HepG2 (cell line): ENCODE measurements around the gene PTPRCAP. TPM values are rescaled to one million over a fixed set of nuclear protein-coding genes. Genes with fewer than 3 reads are reported as not detected.

ENCODE experiments used
- DPF2 ChIP-seq: sonication (generic); formaldehyde crosslinking; IDR thresholded peaks from 2 replicates; pipeline ENCODE4 v1.4.0; 2020; ENCODE audit warnings: mild to moderate bottlenecking, low read depth, missing genetic modification reagents, borderline replicate concordance
- EEA1 ChIP-seq: sonication (generic); formaldehyde crosslinking; IDR thresholded peaks from 2 replicates; pipeline ENCODE4 v1.5.1; 2020; ENCODE audit warnings: mild to moderate bottlenecking, missing genetic modification reagents, borderline replicate concordance
- FUBP1 ChIP-seq: sonication (generic); formaldehyde crosslinking; IDR thresholded peaks from 2 replicates; pipeline ENCODE4 v1.5.1; 2020; ENCODE audit warnings: missing genetic modification reagents, mild to moderate bottlenecking, borderline replicate concordance
- HNRNPLL ChIP-seq: fragments of 200-400 bp; formaldehyde crosslinking; IDR thresholded peaks from 2 replicates; pipeline ENCODE4 v1.6.1; 2017; ENCODE audit warnings: mild to moderate bottlenecking, low read depth, low read length; ENCODE audit not compliant: poor library complexity, severe bottlenecking
- KMT2A ChIP-seq: sonication (generic); formaldehyde crosslinking; IDR thresholded peaks from 2 replicates; pipeline ENCODE4 v1.4.0; 2020; ENCODE audit warnings: missing genetic modification reagents
- MAFK ChIP-seq, 2 experiments: IDR thresholded peaks in 1 of 2; conservative IDR thresholded peaks in 1 of 2; 2 replicates each; pipeline ENCODE4 v1.6.1; 2011; ENCODE audit warnings: improper control_type of control experiment in 2 of 2, low read length in 2 of 2
- PHF20 ChIP-seq: sonication (generic); formaldehyde crosslinking; IDR thresholded peaks from 2 replicates; pipeline ENCODE4 v1.5.0; 2020; ENCODE audit warnings: mild to moderate bottlenecking, missing genetic modification reagents
- RAD21 ChIP-seq: fragments of 450-650 bp; formaldehyde crosslinking; IDR thresholded peaks from 2 replicates; pipeline ENCODE4 v1.5.0; 2020; ENCODE audit warnings: mild to moderate bottlenecking
- TCF12 ChIP-seq, 2 experiments: fragments of 450-650 bp in 1 of 2; sonication (generic) in 1 of 2; formaldehyde crosslinking in 1 of 2; IDR thresholded peaks; 2 replicates each; pipeline versions ENCODE4 v1.6.1 to v1.8.0; 2017 to 2022; ENCODE audit warnings: antibody characterized with exemption in 1 of 2, mild to moderate bottlenecking in 1 of 2, missing genetic modification reagents in 1 of 2, moderate library complexity in 1 of 2
- ZEB1 ChIP-seq: IDR thresholded peaks from 2 replicates; pipeline ENCODE4 v1.6.1; 2012; ENCODE audit warnings: mild to moderate bottlenecking, low read depth, inconsistent platforms; ENCODE audit not compliant: insufficient replicate concordance
- ZFAT ChIP-seq: sonication (generic); formaldehyde crosslinking; conservative IDR thresholded peaks from 2 replicates; pipeline ENCODE4 v1.8.1; 2023; ENCODE audit warnings: missing genetic modification reagents, inconsistent platforms
- ZNF33A ChIP-seq: sonication (generic); formaldehyde crosslinking; IDR thresholded peaks from 2 replicates; pipeline ENCODE4 v1.5.1; 2020; ENCODE audit warnings: missing genetic modification reagents, mild to moderate bottlenecking, moderate library complexity, borderline replicate concordance
- polyA plus RNA-seq, 8 experiments: library from polyadenylated mRNA; depleted of rRNA in 3 of 8; stranded (reverse) in 7 of 8; unstranded in 1 of 8; fragments of >200 nt; fragmentation: Illumina TruSeq in 4 of 8; extraction: Trizol in 4 of 8; gene quantifications; 2 replicates each; pipeline versions ENCODE4 v1.2.1 to v1.2.3, GENCODE V29; 2011 to 2016; ENCODE audit warnings: low read depth in 4 of 8, missing spikeins in 1 of 8, mixed read lengths in 1 of 8; ENCODE audit not compliant: insufficient read depth in 1 of 8
- total RNA-seq, 5 experiments: library from RNA; depleted of rRNA; stranded (reverse); fragments of >200 nt; fragmentation: Illumina TruSeq; extraction: Trizol; gene quantifications; 2 replicates each; pipeline ENCODE4 v1.2.3, GENCODE V29; 2016; ENCODE audit warnings: low read depth in 1 of 5
- TF ChIP-seq, protein P1 (sequence below): sonication (generic); formaldehyde crosslinking; IDR thresholded peaks from 2 replicates; pipeline ENCODE4 v1.4.0; 2020; ENCODE audit warnings: mild to moderate bottlenecking, missing genetic modification reagents
- TF ChIP-seq, protein P2 (sequence below): sonication (generic); formaldehyde crosslinking; IDR thresholded peaks from 2 replicates; pipeline ENCODE4 v1.5.0; 2020; ENCODE audit warnings: mild to moderate bottlenecking, missing genetic modification reagents
- TF ChIP-seq, protein P3 (sequence below): sonication (generic); formaldehyde crosslinking; conservative IDR thresholded peaks from 2 replicates; pipeline ENCODE4 v1.4.0; 2020; ENCODE audit warnings: mild to moderate bottlenecking, missing genetic modification reagents, moderate library complexity

The PTPRCAP gene
- total and polyA plus RNA-seq, 2 of the 13 experiments (the other 11 are each of a cell fraction or from before 2014, with no cell fraction given): 0.60 to 0.70 TPM

GRCh38 chr11:67468759-67469507, 31.5 kb upstream of the PTPRCAP start, which contains the start of gene TMEM134 (continued):
- no peak for TF ChIP-seq FUBP1
- TF ChIP-seq MAFK (conservative IDR thresholded peaks at IDR 0.05 in 1 of 2, IDR thresholded peaks at IDR 0.05 in 1 of 2; ENCODE audit: low read length in 2 of 2): no peak
- TF ChIP-seq ZFAT (CRISPR knock-in tag): no peak
- TF ChIP-seq KMT2A (CRISPR knock-in tag): peak; percentile 19; the same call in 1 of the 2 replicates
- peak; percentile 71 for TF ChIP-seq PHF20 (CRISPR knock-in tag)
- TF ChIP-seq ZEB1: no peak
- TF ChIP-seq HNRNPLL: peak; percentile 56
- TF ChIP-seq ZNF33A: no peak
- TF ChIP-seq, protein P1, sequence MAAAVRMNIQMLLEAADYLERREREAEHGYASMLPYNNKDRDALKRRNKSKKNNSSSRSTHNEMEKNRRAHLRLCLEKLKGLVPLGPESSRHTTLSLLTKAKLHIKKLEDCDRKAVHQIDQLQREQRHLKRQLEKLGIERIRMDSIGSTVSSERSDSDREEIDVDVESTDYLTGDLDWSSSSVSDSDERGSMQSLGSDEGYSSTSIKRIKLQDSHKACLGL (CRISPR knock-in tag): peak; percentile 20; the same call in 1 of the 2 replicates
- no peak for TF ChIP-seq TCF12 (IDR thresholded peaks at IDR 0.05)
- no peak for TF ChIP-seq TCF12 (CRISPR knock-in tag; IDR thresholded peaks at IDR 0.05)
- TF ChIP-seq, protein P2, sequence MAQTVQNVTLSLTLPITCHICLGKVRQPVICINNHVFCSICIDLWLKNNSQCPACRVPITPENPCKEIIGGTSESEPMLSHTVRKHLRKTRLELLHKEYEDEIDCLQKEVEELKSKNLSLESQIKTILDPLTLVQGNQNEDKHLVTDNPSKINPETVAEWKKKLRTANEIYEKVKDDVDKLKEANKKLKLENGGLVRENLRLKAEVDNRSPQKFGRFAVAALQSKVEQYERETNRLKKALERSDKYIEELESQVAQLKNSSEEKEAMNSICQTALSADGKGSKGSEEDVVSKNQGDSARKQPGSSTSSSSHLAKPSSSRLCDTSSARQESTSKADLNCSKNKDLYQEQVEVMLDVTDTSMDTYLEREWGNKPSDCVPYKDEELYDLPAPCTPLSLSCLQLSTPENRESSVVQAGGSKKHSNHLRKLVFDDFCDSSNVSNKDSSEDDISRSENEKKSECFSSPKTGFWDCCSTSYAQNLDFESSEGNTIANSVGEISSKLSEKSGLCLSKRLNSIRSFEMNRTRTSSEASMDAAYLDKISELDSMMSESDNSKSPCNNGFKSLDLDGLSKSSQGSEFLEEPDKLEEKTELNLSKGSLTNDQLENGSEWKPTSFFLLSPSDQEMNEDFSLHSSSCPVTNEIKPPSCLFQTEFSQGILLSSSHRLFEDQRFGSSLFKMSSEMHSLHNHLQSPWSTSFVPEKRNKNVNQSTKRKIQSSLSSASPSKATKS: no peak
- TF ChIP-seq RAD21 (CRISPR knock-in tag): peak; percentile 89
- TF ChIP-seq, protein P3, sequence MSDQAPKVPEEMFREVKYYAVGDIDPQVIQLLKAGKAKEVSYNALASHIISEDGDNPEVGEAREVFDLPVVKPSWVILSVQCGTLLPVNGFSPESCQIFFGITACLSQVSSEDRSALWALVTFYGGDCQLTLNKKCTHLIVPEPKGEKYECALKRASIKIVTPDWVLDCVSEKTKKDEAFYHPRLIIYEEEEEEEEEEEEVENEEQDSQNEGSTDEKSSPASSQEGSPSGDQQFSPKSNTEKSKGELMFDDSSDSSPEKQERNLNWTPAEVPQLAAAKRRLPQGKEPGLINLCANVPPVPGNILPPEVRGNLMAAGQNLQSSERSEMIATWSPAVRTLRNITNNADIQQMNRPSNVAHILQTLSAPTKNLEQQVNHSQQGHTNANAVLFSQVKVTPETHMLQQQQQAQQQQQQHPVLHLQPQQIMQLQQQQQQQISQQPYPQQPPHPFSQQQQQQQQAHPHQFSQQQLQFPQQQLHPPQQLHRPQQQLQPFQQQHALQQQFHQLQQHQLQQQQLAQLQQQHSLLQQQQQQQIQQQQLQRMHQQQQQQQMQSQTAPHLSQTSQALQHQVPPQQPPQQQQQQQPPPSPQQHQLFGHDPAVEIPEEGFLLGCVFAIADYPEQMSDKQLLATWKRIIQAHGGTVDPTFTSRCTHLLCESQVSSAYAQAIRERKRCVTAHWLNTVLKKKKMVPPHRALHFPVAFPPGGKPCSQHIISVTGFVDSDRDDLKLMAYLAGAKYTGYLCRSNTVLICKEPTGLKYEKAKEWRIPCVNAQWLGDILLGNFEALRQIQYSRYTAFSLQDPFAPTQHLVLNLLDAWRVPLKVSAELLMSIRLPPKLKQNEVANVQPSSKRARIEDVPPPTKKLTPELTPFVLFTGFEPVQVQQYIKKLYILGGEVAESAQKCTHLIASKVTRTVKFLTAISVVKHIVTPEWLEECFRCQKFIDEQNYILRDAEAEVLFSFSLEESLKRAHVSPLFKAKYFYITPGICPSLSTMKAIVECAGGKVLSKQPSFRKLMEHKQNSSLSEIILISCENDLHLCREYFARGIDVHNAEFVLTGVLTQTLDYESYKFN (CRISPR knock-in tag): peak; percentile 63
- TF ChIP-seq EEA1 (CRISPR knock-in tag): no peak
- no peak for TF ChIP-seq DPF2 (CRISPR knock-in tag)
